Measurements from ENCODE around the gene UVRAG. TPM values are rescaled to one million over a fixed set of nuclear protein-coding genes. Genes with fewer than 3 reads are reported as not detected.

The UVRAG gene
- total RNA-seq, 3 donors from 2014 or later, result 43.3 to 73.0 (median 48.9) TPM

DNA sequence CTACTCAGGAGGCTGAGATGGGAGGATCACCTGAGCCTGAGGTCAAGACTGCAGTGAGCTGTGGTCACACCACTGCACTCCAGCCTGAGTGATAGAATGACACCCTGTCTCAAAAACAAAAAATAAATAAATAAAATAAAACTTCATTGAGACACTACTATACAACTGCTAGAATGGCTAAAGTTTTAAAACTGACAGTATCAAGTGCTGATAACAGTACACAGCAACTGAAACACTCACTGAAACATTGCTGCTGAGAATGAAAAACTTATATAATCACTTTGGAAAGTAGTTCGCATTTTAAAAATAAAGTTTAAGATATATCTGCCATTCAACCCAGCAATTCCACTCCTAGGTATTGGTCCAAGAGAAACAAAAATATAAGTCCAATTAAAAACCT lies 290.6 kb downstream of the UVRAG start:
- TF ChIP-seq CTCF (IDR thresholded peaks at IDR 0.05) (no peak), POLR2A (IDR thresholded peaks at IDR 0.05) (no peak), POLR2AphosphoS5 (IDR thresholded peaks at IDR 0.05) (no peak)
- DNase-seq (ENCODE audit: low spot score in 2 of 2), result no peak
- Histone ChIP-seq H3K4me3 (no peak overlapping the region), H3K4me1 (no peaks in the 10 kb centered on the region), H3K27me3 (no peaks in the 10 kb centered on the region), H3K9me3 (no peaks in the 10 kb centered on the region), H3K36me3 (no peaks in the 10 kb centered on the region), H3K27ac (no peak overlapping the region)
- intact Hi-C loops (cut with DNase I; ENCODE audit: low total_unique reads), result no loop called here

- TF ChIP-seq CTCF (IDR thresholded peaks at IDR 0.05) (no peak), POLR2AphosphoS5 (IDR thresholded peaks at IDR 0.05) (no peak), POLR2A (IDR thresholded peaks at IDR 0.05) (no peak)
- DNase-seq (ENCODE audit: low spot score in 2 of 2), result no peak
- H3K36me3 ChIP-seq, result no peaks in the 10 kb centered on the region
- H3K9me3 ChIP-seq, result no peaks in the 10 kb centered on the region
- no peak overlapping the region for H3K4me3 ChIP-seq
- H3K4me1 ChIP-seq, result no peaks in the 10 kb centered on the region
- intact Hi-C loops (cut with DNase I; ENCODE audit: low total_unique reads), result no loop called here
- no peaks in the 10 kb centered on the region for H3K27me3 ChIP-seq
- H3K27ac ChIP-seq, result no peak overlapping the region
Measured at GRCh38 chr11:76107971-76108370, 293.0 kb downstream of the UVRAG start.

DNA sequence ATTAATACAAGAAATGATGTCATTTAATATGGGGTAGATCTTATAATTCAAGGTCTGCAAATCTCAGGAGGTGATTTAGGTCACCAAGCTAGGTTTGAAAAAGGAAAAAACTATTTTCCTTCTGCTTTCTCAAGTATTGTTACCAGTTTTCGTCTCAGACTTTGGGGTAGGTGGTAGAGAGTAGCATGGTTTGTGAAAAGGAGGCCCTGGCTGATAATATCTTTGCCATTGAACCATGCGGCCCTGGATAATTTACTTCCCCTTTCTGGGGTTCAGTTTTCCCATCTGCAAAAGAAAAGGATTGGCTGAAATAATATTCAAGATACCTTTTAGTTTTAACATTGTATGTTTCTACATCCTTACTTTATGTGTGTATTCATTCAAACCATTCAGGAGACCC lies 299.2 kb downstream of the UVRAG start:
- H3K4me1 ChIP-seq, result no peaks in the 10 kb centered on the region
- H3K27me3 ChIP-seq, result no peaks in the 10 kb centered on the region
- H3K9me3 ChIP-seq, result no peaks in the 10 kb centered on the region
- DNase-seq (ENCODE audit: low spot score in 2 of 2), result no peak
- H3K36me3 ChIP-seq, result no peaks in the 10 kb centered on the region
- H3K4me3 ChIP-seq, result no peak overlapping the region
- H3K27ac ChIP-seq, result no peak overlapping the region
- no peak for TF ChIP-seq POLR2AphosphoS5 (IDR thresholded peaks at IDR 0.05)
- no peak for TF ChIP-seq CTCF (IDR thresholded peaks at IDR 0.05)
- TF ChIP-seq POLR2A (IDR thresholded peaks at IDR 0.05), result no peak
- intact Hi-C loops (cut with DNase I; ENCODE audit: low total_unique reads), result no loop called here

DNA sequence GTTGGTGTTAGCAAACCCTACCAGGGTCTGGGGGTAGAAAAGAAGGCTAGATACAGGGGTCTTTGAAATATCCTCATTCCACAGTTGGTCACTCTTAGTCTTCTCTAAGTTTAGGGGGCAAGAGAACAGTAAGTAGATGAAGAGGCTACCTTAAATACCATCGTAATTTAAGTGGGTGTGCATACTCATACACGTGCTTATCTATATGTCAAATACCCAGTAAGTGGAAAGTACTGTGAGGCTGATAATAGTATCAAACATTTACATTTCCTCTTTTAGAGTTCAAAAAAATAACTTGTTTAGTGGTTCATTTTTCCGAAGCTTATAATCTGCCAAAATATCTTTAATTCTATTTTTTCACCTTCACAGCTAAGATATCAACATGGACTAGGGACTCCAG lies 300.5 kb downstream of the UVRAG start:
- Histone ChIP-seq H3K9me3 (no peaks in the 10 kb centered on the region), H3K27ac (no peak overlapping the region), H3K36me3 (no peaks in the 10 kb centered on the region), H3K27me3 (no peaks in the 10 kb centered on the region), H3K4me1 (no peaks in the 10 kb centered on the region), H3K4me3 (no peak overlapping the region)
- no peak for DNase-seq (ENCODE audit: low spot score in 2 of 2)
- TF ChIP-seq CTCF (IDR thresholded peaks at IDR 0.05), result no peak
- TF ChIP-seq POLR2AphosphoS5 (IDR thresholded peaks at IDR 0.05), result no peak
- no peak for TF ChIP-seq POLR2A (IDR thresholded peaks at IDR 0.05)
- intact Hi-C loops (cut with DNase I; ENCODE audit: low total_unique reads), result no loop called here

DNA sequence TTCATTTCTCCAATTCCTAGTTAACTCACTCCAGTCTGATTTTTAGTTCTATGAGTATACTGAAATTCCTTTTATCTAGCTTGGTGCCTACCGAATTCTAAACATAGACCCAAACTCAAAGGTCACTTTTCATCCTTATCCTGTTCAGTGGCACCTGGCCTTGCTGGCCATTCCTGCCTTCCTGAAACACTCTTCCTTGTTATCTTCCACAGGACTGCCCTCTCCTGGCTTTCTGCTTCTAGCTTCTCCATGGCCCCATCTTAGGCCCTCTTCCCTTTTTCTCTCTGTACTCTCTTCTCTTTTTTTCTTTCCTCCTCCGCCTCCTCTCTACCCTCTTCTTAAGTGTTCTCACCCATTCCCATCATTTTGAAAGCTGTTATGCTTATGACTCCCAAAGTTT lies 304.0 kb downstream of the UVRAG start:
- Histone ChIP-seq H3K4me1 (no peaks in the 10 kb centered on the region), H3K9me3 (no peaks in the 10 kb centered on the region), H3K36me3 (no peaks in the 10 kb centered on the region), H3K27me3 (no peaks in the 10 kb centered on the region), H3K4me3 (no peak overlapping the region), H3K27ac (peak overlapping the region in 1 of 2 donors; percentile 62)
- no peak for DNase-seq (ENCODE audit: low spot score in 2 of 2)
- TF ChIP-seq POLR2AphosphoS5 (IDR thresholded peaks at IDR 0.05) (no peak), POLR2A (IDR thresholded peaks at IDR 0.05) (no peak)
- intact Hi-C loops (cut with DNase I; ENCODE audit: low total_unique reads), result no loop called here

DNA sequence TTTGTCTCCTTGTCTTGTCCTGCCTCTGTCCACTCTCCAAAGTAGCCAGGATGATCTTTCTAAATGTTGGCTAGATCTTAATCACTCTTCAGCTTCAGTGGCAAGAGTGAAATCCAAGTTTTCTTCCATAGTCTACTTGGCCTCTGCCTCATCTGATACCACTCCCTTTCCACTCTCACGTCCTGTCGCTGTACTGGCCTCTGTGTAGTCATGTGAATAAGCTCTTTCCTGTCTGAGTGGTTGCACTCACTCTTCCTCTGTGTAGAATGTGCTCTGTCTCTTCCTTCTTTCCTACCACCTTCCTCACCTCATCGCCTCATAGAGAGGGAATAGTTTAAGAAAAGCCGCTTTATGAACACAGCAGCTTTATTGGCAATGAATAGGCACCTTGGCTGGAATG lies 304.8 kb downstream of the UVRAG start:
- intact Hi-C loops (cut with DNase I; ENCODE audit: low total_unique reads), result no loop called here
- H3K36me3 ChIP-seq, result no peaks in the 10 kb centered on the region
- H3K27me3 ChIP-seq, result no peaks in the 10 kb centered on the region
- H3K4me1 ChIP-seq, result no peaks in the 10 kb centered on the region
- H3K4me3 ChIP-seq, result no peak overlapping the region
- H3K27ac ChIP-seq, result peak overlapping the region in 1 of 2 donors; percentile 62
- TF ChIP-seq POLR2AphosphoS5 (IDR thresholded peaks at IDR 0.05) (no peak), CTCF (IDR thresholded peaks at IDR 0.05) (no peak), POLR2A (IDR thresholded peaks at IDR 0.05) (no peak)
- no peaks in the 10 kb centered on the region for H3K9me3 ChIP-seq
- no peak for DNase-seq (ENCODE audit: low spot score in 2 of 2)
